K562 (cell line): ENCODE data around the gene BRWD1. TPM values are rescaled to one million over a fixed set of nuclear protein-coding genes. Genes with fewer than 3 reads are reported as not detected.

Source experiments
- CEBPB ChIP-seq: fragments of 450-650 bp; IDR thresholded peaks from 2 replicates; pipeline ENCODE4 v1.6.1; 2016; ENCODE audit warnings: missing genetic modification characterization, missing compliant biosample characterization
- CEBPG ChIP-seq, 3 experiments: fragments of 200-800 bp in 1 of 3; sonication (Bioruptor generic) in 1 of 3; sonication (generic) in 1 of 3; formaldehyde crosslinking in 1 of 3; IDR thresholded peaks in 2 of 3; conservative IDR thresholded peaks in 1 of 3; 2 replicates each; pipeline versions ENCODE4 v1.6.1 to v1.8.0; 2016 to 2022; ENCODE audit warnings: missing compliant biosample characterization in 2 of 3, missing genetic modification characterization in 2 of 3, mild to moderate bottlenecking in 1 of 3, missing genetic modification reagents in 1 of 3
- CHD2 ChIP-seq: IDR thresholded peaks from 2 replicates; pipeline ENCODE4 v1.6.1; 2011; ENCODE audit warnings: low read depth, low read length
- CXXC5 ChIP-seq: fragments of 250-450 bp; sonication (Bioruptor Pico); IDR thresholded peaks from 2 replicates; pipeline ENCODE4 v1.8.0; 2022; ENCODE audit warnings: inconsistent platforms, mild to moderate bottlenecking, moderate library complexity
- GTF2A2 ChIP-seq: IDR thresholded peaks from 2 replicates; pipeline ENCODE4 v1.6.1; 2016; ENCODE audit warnings: mild to moderate bottlenecking, missing genetic modification characterization, missing compliant biosample characterization
- HNRNPK ChIP-seq: fragments of 200-400 bp; formaldehyde crosslinking; IDR thresholded peaks from one replicate; pipeline ENCODE4 v1.6.1; 2018; ENCODE audit warnings: mild to moderate bottlenecking, low read depth, low read length; ENCODE audit not compliant: poor library complexity, severe bottlenecking
- MECOM ChIP-seq: fragments of 250-450 bp; sonication (Bioruptor Pico); IDR thresholded peaks from 2 replicates; pipeline ENCODE4 v1.8.0; 2022; ENCODE audit warnings: inconsistent platforms
- MYC ChIP-seq, 2 experiments: fragments of 250-450 bp in 1 of 2; sonication (Bioruptor Pico) in 1 of 2; IDR thresholded peaks; 2 replicates each; pipeline versions ENCODE4 v1.5.1 to v1.6.1; 2012 to 2021; ENCODE audit warnings: low read depth in 2 of 2, borderline replicate concordance in 1 of 2, improper control_type of control experiment in 1 of 2, low read length in 1 of 2, mild to moderate bottlenecking in 1 of 2, moderate library complexity in 1 of 2
- SP1 ChIP-seq: sonication (generic); formaldehyde crosslinking; IDR thresholded peaks from 2 replicates; pipeline ENCODE4 v1.8.1; 2022; ENCODE audit warnings: mild to moderate bottlenecking, missing genetic modification reagents
- ZBTB12 ChIP-seq: fragments of 250-450 bp; sonication (Bioruptor Pico); IDR thresholded peaks from 2 replicates; pipeline ENCODE4 v1.4.0; 2020
- ZC3H11A ChIP-seq: IDR thresholded peaks from 2 replicates; pipeline ENCODE4 v1.6.1; 2012; ENCODE audit warnings: low read depth, low read length, improper control_type of control experiment
- ZNF3 ChIP-seq: fragments of 250-450 bp; sonication (Bioruptor Pico); IDR thresholded peaks from 2 replicates; pipeline ENCODE4 v1.5.0; 2021; ENCODE audit warnings: mild to moderate bottlenecking, moderate library complexity
- ZNF316 ChIP-seq: fragments of 450-650 bp; IDR thresholded peaks from 2 replicates; pipeline ENCODE4 v1.6.1; 2016
- ZNF408 ChIP-seq: fragments of 250-450 bp; sonication (Bioruptor Pico); IDR thresholded peaks from 2 replicates; pipeline ENCODE4 v1.4.0; 2020; ENCODE audit warnings: low read depth, mild to moderate bottlenecking, moderate library complexity
- ZNF696 ChIP-seq: fragments of 250-450 bp; sonication (Bioruptor Pico); conservative IDR thresholded peaks from 2 replicates; pipeline ENCODE4 v1.4.0; 2020; ENCODE audit warnings: mild to moderate bottlenecking, moderate library complexity
- ZNF699 ChIP-seq: fragments of 250-450 bp; sonication (Bioruptor Pico); IDR thresholded peaks from 2 replicates; pipeline ENCODE4 v1.8.0; 2021; ENCODE audit warnings: mild to moderate bottlenecking, moderate library complexity; ENCODE audit not compliant: insufficient replicate concordance
- ZNF780A ChIP-seq: fragments of 250-450 bp; sonication (Bioruptor Pico); IDR thresholded peaks from 2 replicates; pipeline ENCODE4 v1.5.0; 2021; ENCODE audit warnings: mild to moderate bottlenecking
- polyA plus RNA-seq, 8 experiments: library from polyadenylated mRNA; depleted of rRNA in 4 of 8; stranded (reverse) in 5 of 8; unstranded in 3 of 8; fragments of >200 nt; fragmentation: Nextera tagmentation in 2 of 8; fragmentation: Illumina TruSeq in 1 of 8; extraction: Ambion mirVana in 2 of 8; extraction: Trizol in 1 of 8; gene quantifications; 2 replicates each; pipeline versions ENCODE4 v1.2.1 to v1.2.3, GENCODE V29; 2011 to 2014; ENCODE audit warnings: inconsistent platforms in 1 of 8, missing spikeins in 1 of 8
- total RNA-seq, 7 experiments: library from RNA; depleted of rRNA in 6 of 7; stranded (reverse); fragments of >200 nt in 6 of 7; fragmentation: Illumina TruSeq in 2 of 7; extraction: Trizol in 2 of 7; gene quantifications; 2 replicates each; pipeline versions ENCODE4 v1.2.1 to v1.2.3, GENCODE V29; 2011 to 2021; ENCODE audit warnings: low replicate concordance in 1 of 7
- TF ChIP-seq, protein P1 (sequence below): fragments of 450-650 bp; IDR thresholded peaks from 2 replicates; pipeline ENCODE4 v1.6.1; 2016; ENCODE audit warnings: low read depth

The BRWD1 gene
- total and polyA plus RNA-seq, 9 of the 15 experiments (the other 6 are each of a cell fraction or from before 2014, with no cell fraction given) = 10.1 to 60.2 (median 34.1) TPM

DNA sequence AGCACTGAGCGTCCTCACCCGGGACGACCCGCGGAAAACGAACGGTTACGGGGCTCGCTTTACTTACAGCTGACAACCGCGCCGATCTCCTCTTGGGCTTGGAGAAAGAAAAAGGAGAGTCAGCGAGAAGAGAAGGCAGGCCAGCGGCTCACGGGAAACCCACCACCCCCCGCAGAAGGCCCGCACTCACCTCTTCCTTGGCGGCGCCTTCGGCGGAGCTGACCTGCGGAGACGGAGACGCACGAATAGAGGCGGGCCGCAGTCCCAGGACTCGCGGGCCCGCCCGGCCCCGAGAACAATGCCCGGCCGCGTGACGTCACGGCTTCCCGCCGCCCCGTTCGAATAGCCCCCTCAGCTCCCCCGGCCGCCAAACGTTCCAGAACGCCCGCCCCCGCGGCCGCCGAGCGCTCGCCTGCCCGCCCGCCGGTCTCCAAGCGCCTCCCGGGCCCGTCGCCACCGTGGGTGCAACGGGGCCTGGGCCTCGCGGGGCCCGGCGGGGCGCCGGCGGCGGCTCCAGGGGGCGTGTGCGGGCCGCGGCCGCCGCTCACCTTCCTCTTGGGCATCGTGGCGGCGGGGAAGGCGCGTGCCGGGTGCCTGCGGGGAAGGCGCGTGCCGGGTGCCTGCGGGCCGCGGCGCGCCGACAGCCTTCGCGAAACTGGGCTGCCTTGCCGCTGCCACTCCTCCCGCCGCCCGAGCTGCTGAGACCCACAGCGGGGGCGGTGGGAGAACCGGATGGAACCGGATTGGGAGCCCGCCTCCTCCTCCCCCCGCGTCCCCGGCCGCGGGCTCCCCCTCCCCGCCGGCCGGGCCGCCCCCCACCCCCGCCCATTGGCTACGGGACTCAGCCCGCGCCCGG, 35.2 kb upstream of the BRWD1 start, which contains the start of gene HMGN1 (continued):
- no peak for TF ChIP-seq ZC3H11A
- TF ChIP-seq GTF2A2 (tag) = peak; percentile 50; the same call in 1 of the 2 replicates
- no peak for TF ChIP-seq ZNF408 (CRISPR knock-in tag)
- TF ChIP-seq ZNF3 (CRISPR knock-in tag) = no peak
- no peak for TF ChIP-seq CEBPG (CRISPR knock-in tag; IDR thresholded peaks at IDR 0.05)
- TF ChIP-seq CEBPG (tag; conservative IDR thresholded peaks at IDR 0.05 in 1 of 2, IDR thresholded peaks at IDR 0.05 in 1 of 2) = no peak
- TF ChIP-seq CXXC5 = peak; percentile 89
- no peak for TF ChIP-seq ZNF780A (CRISPR knock-in tag)
- peak; percentile 15; the same call in 1 of the 2 replicates for TF ChIP-seq SP1 (CRISPR knock-in tag)
- TF ChIP-seq ZNF696 (CRISPR knock-in tag) = no peak
- no peak for TF ChIP-seq HNRNPK
- peak; percentile 76; the same call in 1 of the 2 replicates for TF ChIP-seq ZBTB12 (CRISPR knock-in tag)
- TF ChIP-seq CEBPB (tag) = no peak
- TF ChIP-seq ZNF316 = no peak
- TF ChIP-seq MYC (IDR thresholded peaks at IDR 0.05; ENCODE audit: low read depth, low read length) = peak; percentile 98
- TF ChIP-seq MYC (CRISPR knock-in tag; IDR thresholded peaks at IDR 0.05; ENCODE audit: borderline replicate concordance, low read depth) = no peak
- TF ChIP-seq MECOM = no peak
- TF ChIP-seq ZNF699 (CRISPR knock-in tag) = no peak
- no peak for TF ChIP-seq CHD2
- TF ChIP-seq, protein P1, sequence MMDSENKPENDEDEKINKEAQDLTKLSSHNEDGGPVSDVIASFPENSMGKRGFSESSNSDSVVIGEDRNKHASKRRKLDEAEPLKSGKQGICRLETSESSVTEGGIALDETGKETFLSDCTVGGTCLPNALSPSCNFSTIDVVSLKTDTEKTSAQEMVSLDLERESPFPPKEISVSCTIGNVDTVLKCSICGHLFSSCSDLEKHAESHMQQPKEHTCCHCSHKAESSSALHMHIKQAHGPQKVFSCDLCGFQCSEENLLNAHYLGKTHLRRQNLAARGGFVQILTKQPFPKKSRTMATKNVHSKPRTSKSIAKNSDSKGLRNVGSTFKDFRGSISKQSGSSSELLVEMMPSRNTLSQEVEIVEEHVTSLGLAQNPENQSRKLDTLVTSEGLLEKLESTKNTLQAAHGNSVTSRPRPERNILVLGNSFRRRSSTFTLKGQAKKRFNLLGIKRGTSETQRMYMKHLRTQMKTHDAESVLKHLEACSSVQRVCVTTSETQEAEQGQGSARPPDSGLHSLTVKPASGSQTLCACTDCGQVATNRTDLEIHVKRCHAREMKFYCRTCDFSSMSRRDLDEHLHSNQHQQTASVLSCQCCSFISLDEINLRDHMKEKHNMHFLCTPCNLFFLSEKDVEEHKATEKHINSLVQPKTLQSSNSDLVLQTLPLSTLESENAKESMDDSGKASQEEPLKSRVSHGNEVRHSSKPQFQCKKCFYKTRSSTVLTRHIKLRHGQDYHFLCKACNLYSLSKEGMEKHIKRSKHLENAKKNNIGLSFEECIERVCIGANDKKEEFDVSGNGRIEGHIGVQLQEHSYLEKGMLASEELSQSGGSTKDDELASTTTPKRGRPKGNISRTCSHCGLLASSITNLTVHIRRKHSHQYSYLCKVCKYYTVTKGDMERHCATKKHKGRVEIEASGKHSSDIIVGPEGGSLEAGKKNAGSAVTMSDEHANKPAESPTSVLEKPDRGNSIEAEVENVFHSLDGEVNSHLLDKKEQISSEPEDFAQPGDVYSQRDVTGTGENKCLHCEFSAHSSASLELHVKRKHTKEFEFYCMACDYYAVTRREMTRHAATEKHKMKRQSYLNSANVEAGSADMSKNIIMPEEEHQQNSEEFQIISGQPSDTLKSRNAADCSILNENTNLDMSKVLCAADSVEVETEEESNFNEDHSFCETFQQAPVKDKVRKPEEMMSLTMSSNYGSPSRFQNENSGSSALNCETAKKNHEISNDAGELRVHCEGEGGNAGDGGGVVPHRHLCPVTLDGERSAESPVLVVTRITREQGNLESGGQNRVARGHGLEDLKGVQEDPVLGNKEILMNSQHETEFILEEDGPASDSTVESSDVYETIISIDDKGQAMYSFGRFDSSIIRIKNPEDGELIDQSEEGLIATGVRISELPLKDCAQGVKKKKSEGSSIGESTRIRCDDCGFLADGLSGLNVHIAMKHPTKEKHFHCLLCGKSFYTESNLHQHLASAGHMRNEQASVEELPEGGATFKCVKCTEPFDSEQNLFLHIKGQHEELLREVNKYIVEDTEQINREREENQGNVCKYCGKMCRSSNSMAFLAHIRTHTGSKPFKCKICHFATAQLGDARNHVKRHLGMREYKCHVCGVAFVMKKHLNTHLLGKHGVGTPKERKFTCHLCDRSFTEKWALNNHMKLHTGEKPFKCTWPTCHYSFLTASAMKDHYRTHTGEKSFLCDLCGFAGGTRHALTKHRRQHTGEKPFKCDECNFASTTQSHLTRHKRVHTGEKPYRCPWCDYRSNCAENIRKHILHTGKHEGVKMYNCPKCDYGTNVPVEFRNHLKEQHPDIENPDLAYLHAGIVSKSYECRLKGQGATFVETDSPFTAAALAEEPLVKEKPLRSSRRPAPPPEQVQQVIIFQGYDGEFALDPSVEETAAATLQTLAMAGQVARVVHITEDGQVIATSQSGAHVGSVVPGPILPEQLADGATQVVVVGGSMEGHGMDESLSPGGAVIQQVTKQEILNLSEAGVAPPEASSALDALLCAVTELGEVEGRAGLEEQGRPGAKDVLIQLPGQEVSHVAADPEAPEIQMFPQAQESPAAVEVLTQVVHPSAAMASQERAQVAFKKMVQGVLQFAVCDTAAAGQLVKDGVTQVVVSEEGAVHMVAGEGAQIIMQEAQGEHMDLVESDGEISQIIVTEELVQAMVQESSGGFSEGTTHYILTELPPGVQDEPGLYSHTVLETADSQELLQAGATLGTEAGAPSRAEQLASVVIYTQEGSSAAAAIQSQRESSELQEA = no peak
